DMS153 treated with DMSO at 0.1 percent for 48 hours (cell line): Measurements from ENCODE around the gene NPW.

Experiments
- DNase-seq: peaks from one replicate; lab custom pipeline; 2025; ENCODE audit not compliant: unreplicated experiment; lab: John Stamatoyannopoulos, UW

Gene NPW

GRCh38 chr16:1984347-1985225, 35.0 kb upstream of the NPW start:
- DNase-seq: no peak

GRCh38 chr16:1985466-1986150, 34.0 kb upstream of the NPW start:
- no peak for DNase-seq

DNA sequence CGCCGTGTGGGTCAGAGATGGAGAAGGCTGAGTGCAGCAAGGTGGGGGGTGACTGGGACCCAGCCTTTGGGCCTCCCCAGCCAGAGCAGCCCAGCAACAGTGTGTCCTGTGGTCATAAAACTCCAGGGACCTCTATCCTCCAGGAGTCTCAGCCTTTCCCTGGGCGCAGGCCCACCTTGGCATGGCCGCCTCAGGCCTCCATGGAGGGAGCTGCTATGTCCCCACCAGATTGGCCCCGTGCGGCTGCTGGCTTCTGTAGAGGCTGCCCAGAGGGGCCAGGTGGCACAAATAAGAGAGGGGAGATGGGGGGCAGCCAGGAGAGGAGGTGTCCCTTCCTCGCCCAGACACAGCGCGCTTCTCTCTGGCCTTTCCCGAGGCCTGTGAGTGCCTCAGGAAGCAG, 32.4 kb upstream of the NPW start:
- DNase-seq: no peak

DNA sequence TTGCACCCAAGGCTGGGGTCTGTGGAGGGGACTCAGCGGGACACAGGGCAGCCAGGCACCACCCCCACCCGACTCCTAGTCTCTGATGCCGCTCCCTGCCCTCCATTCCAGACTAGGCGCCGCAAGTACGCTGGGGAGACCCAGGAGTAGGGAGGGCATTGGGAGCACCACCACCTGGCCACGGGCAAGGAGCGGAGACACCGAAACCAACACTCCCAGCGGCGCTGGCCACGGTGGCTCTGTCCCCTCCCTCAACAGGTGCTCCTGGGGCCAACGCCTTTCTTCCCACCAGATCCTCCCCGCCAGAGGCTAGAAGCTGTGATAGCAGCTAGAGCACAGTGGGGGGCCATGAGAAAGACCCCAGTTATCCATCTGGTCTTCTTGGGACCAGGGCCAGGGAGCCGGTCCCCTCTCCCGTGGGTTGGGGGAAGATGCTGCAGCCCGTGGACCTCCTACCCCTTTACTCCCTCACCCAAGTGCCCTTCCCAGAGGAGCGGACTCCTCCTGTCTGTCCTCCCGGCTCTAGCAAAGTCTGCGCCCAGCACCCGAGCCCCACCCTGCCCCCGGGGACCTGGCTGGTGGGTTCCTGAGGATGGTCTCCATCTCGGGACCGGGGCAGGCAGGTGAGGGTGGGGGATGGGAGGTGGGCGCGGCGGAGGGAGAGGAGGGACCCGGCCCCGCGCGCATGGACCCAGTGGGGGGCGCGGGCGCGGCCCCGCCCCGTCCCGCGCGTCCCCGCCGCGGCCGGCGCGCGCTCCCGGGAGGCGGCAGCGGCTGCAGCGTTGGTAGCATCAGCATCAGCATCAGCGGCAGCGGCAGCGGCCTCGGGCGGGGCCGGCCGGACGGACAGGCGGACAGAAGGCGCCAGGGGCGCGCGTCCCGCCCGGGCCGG, 30.1 kb upstream of the NPW start, which contains the start of gene SYNGR3:
Gene SYNGR3 (plus strand): TSS at position 762 of the 892 bp plus-strand sequence. CDS start 133 bp downstream, outside the sequence.
- DNase-seq: no peak

- DNase-seq: no peak
Observed at GRCh38 chr16:1990101-1990350, 29.6 kb upstream of the NPW start.

DNA sequence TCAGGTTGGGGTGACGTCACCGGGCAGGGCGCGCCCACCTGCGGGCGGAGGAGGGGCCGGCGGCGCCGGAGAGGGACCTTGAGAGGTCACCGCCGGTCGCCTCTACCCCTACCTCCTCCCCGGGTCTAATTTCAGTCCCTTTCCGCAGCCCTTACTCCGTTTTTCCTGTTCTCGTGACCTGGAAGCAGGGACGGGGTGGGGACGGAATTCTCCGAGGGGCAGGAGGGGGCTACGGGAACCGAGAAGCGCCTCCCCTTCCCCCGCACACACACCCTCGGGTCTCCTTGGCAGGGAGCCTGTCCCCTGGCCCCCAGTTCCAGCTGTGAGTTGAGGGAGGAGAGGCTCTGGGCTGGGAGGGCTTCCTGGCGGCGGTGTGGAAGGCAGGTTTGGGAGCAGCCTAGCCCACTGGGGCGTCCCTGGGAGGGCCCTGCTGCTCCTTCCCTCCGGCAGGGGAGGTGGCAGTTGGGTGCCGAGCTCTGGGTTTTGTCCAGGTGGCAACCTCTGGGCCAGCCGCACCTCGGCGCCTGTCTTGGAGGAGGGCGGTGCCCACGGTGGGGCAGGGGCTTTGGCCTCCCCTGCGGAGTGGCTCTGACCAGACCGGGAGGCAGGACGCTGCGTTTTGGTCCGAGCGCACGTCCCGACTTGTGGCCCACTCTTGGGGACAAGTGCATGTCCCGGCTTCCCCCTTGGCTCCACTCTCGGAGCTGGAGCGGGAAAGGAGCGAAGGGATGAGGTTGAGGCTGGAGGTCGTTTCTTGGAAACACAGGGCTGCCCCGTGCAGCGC, 29.0 kb upstream of the NPW start:
- DNase-seq: no peak

- DNase-seq: no peak
Observed at GRCh38 chr16:1991135-1991551, 28.4 kb upstream of the NPW start.

DNA sequence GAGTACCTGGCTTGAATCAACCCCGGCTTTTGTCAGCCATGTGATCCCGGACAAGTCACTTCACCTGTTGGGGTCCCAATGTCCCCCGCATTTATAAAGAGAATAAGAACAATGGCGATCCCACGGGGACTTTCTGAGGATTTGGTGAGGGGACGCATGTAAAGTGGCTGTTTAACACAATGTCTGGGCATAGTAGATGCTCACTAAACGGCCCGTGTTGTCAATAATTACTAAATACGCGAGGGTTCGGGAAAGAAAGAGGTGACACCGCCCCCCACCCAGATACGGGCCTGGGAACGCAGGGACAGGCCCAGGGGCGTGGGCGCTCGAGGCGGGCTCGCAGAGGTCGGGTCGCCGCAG, 28.0 kb upstream of the NPW start:
- DNase-seq: no peak

GRCh38 chr16:1991948-1992703, 27.5 kb upstream of the NPW start:
- no peak for DNase-seq

GRCh38 chr16:1992704-1993317, 26.8 kb upstream of the NPW start:
- no peak for DNase-seq

- DNase-seq: no peak
Observed at GRCh38 chr16:1993731-1994131, 25.9 kb upstream of the NPW start.

DNA sequence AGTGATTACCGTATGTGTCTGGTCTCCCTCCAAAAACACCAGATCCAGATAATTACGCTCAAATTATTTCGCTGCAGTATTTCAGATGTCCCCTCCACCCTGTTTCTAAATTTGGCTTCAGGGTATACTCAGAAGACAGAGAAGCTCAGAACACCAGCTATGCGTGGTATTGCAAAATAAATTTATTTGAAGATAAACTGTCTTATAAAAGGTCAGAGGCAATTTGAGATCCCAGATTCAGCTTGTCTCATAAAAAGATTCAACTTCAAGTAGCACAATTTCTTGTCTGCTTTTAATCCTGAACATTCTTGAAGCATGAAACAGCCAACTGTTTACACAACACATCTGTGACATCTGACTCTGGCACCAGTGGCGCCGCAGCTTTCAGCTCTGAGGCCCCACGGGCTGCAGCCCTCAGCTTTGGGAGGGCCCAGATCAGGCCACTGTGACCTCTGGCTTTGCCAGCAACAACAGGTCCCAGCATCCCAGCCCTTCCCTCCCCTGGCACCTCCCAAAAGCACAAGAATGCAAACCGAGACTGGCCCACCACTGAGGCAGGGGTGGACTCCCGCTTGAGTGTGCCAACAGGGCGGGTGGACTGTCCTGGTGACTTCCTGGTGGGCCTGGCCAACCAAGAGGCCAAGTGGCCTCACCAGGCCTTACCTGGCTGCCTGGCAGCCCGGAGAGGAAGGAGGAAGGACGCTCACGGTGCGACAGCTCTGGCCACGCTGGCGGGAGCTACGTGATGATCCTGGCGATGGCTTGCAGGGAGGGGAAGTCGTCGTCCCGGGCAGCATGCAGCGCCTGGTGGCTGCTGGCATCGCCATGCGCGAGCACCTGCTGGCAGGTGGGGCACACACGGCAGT, 21.9 kb upstream of the NPW start:
- no peak for DNase-seq

DNA sequence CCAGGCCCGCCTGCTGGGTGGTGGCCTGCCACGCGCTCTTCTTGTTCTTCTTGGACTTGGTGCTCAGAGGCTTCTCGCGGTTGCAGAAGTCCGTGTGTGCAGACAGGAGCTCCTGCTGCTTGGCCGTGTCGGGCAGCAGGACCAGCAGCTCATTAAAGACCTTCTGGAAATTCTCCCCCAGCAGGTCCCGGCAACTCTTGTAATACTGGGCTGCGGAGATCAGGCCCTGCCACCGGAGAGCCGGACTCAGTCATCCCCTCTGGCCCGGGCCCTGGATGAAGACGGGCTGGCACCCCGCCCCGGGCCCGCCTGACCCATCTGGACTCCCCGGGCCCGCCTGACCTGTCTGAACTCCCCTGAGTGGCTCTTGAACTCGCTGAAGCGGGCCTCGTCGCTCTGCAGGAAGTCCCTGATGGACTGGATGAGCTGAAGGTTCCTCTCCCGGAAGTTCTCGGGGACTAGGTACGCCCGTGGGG, 21.2 kb upstream of the NPW start:
- DNase-seq: no peak

DNA sequence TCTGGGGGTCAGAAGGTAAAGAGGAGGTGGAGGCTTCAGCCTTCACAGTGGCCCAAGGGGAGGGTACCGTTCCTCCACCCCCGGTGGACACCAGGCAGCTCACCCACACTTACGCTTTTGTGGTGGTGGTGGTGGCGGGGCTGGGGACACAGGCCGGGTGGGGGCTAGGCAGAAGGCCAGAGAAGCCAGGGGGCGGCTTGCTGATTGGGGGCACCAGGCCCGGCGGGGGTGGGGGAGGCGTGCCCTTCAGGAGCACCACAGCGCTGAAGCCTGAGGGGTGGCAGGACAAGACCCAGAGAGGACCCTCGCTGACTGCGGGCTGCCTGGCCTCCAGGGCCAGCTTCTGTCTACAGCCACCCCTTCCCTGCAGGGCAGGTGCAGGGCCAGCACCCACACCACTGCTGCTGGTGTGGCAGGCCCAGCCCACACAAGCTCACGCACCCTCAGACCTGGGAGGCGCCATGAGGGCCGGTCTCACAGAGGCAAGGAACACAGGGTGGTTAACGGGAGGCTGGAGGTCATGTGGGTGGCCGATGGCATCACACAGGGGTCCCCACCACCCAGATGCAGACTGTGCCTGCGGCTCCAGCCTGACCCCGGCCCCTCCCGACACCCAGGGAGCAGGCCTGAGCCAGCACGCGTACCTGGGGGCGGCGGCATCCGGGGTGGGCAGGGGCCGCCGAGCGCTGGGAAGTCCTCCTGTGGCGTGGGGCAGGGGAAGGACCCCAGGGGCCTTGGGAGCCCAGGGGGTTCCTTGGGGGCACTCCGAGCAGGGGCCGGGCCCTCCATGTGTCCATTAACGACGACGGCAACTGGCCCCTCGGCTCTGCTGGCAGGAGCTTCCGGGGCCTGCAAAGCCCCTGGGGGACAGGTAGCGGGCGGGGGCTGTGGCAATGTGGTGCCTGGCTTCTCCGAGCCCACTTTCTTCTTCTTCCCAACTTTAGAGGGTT, 20.5 kb upstream of the NPW start:
- DNase-seq: no peak

GRCh38 chr16:1999866-2000514, 19.6 kb upstream of the NPW start:
- DNase-seq: no peak

DNA sequence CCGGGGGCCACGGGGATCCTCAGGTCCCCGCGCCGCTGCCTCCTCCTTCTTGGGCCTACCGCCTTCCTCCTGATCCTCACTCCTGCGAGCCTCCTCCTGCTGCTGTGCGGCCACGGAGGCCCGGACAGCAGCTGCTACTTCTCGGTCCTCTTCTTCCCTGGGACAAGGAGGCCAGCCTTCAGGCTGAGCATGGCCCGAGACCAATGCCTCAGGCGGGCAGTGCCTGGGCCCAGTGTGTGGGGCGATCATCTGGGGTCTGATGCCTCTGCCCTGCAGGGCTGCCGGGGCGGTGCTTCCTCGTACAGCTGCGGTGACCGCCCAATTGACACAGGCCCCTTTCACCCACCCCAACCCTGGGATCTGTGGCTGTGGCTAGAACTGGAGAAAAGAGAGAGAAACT, 18.6 kb upstream of the NPW start:
- DNase-seq: no peak
